ENCODE results near the gene CACNA1F. TPM values are rescaled to one million over a fixed set of nuclear protein-coding genes. Genes with fewer than 3 reads are reported as not detected.

The CACNA1F gene
- total and polyA plus RNA-seq, 10 of the 15 experiments (the other 5 are each of a cell fraction or from before 2014, with no cell fraction given): 0.01 to 0.32 (median 0.05) TPM; not detected in 5

DNA sequence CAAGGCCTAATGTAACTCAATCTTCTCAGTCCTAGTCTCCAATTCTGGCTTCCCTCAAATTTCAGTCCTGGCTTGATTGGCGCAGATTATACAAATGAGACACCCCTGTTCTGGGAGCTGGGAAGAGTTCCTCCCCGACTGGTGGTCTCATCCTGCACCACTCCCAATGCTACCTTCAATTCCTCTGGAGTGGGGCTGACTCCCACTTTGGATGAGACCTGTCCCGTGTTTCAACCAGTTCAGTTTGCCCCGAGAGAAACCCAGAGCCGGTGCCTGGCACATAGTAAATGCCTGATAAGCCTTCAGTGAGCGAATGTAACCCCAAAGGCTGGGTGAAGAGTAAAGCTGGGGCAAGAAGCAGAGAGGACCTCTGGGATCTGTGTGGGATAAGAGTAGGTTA lies 29.1 kb downstream of the CACNA1F start:
- no peaks in the 10 kb centered on the region for H3K4me1 ChIP-seq (ENCODE audit: control insufficient read depth, insufficient read depth, low read length)
- no peaks in the 10 kb centered on the region for H3K9me3 ChIP-seq (replicated peaks; ENCODE audit: control insufficient read depth, insufficient read depth, low read length)
- H3K9ac ChIP-seq (ENCODE audit: control insufficient read depth, insufficient read depth, low read length): no peak overlapping the region
- no peaks in the 10 kb centered on the region for H3K79me2 ChIP-seq (ENCODE audit: control insufficient read depth, insufficient read depth, low read length)
- no peaks in the 10 kb centered on the region for H4K20me1 ChIP-seq (ENCODE audit: control insufficient read depth, insufficient read depth)
- H3K4me2 ChIP-seq (ENCODE audit: control insufficient read depth, insufficient read depth): no peak overlapping the region
- no peaks in the 10 kb centered on the region for H3K27me3 ChIP-seq (replicated peaks in 1 of 2; ENCODE audit: control insufficient read depth in 2 of 2, insufficient read depth in 2 of 2, low read length in 1 of 2)
- CTCF ChIA-PET: interaction anchor here (0.5 kb wide), 1 partner anchor 51 kb away, joined by 4 read pairs; no protein-coding TSS in a partner anchor
- intact Hi-C loops (cut with micrococcal nuclease; ENCODE audit: unreplicated experiment): no loop called here
- H3K4me3 ChIP-seq: no peak overlapping the region
- no TSS peak for BruUV-seq (replicated peaks)
- RAD21 ChIA-PET (ENCODE audit: unreplicated experiment): no interaction called here
- SMC1A ChIA-PET (ENCODE audit: uncharacterized antibody, unreplicated experiment): no interaction called here
- no peak overlapping the region for H3K27ac ChIP-seq (ENCODE audit: control insufficient read depth, insufficient read depth)
- no peak for ATAC-seq
- TF ChIP-seq ZZZ3 (IDR thresholded peaks at IDR 0.05; ENCODE audit: control insufficient read depth, insufficient read length, low read depth) (no peak), NR2C1 (IDR thresholded peaks at IDR 0.05) (no peak), CHD4 (IDR thresholded peaks at IDR 0.05) (no peak), POLR2A (IDR thresholded peaks at IDR 0.05; ENCODE audit: low read depth, low read length) (no peak), MYC (IDR thresholded peaks at IDR 0.05; ENCODE audit: insufficient read depth, insufficient read length, insufficient replicate concordance, low read length, severe bottlenecking) (no peak), ATF7 (IDR thresholded peaks at IDR 0.05; ENCODE audit: low read depth) (no peak), STAT1 (conservative IDR thresholded peaks at IDR 0.05) (no peak), SIN3A (IDR thresholded peaks at IDR 0.05; ENCODE audit: low read depth, low read length) (no peak), STAT3 (IDR thresholded peaks at IDR 0.05; ENCODE audit: low read depth, low read length) (no peak)
- 41% methylated on average over 6 of the region's 6 CpGs for WGBS (ENCODE audit: insufficient coverage, insufficient replicate concordance, low lambda C conversion rate, missing lambda C conversion rate)
- in situ Hi-C loops (cut with MboI): no loop called here
- DNase-seq (ENCODE audit: low read depth, low spot score): no peak
- H2AFZ ChIP-seq (ENCODE audit: control insufficient read depth, low read depth, low read length): no peak overlapping the region
- no peak for FAIRE-seq
- POLR2A ChIA-PET: no interaction called here
- no peaks in the 10 kb centered on the region for H3K36me3 ChIP-seq (ENCODE audit: control insufficient read depth in 2 of 2, insufficient read depth in 2 of 2, low read length in 1 of 2)

- H3K79me2 ChIP-seq (ENCODE audit: control insufficient read depth, insufficient read depth, low read length): no peaks in the 10 kb centered on the region
- H3K27ac ChIP-seq (ENCODE audit: control insufficient read depth, insufficient read depth): no peak overlapping the region
- H4K20me1 ChIP-seq (ENCODE audit: control insufficient read depth, insufficient read depth): no peaks in the 10 kb centered on the region
- H3K9me3 ChIP-seq (replicated peaks; ENCODE audit: control insufficient read depth, insufficient read depth, low read length): no peaks in the 10 kb centered on the region
- H3K9ac ChIP-seq (ENCODE audit: control insufficient read depth, insufficient read depth, low read length): no peak overlapping the region
- no peak overlapping the region for H3K4me3 ChIP-seq
- WGBS (ENCODE audit: insufficient coverage, insufficient replicate concordance, low lambda C conversion rate, missing lambda C conversion rate): 32% methylated on average over 3 of the region's 3 CpGs
- ChIA-PET SMC1A (ENCODE audit: uncharacterized antibody, unreplicated experiment) (no interaction called here), CTCF (no interaction called here), RAD21 (ENCODE audit: unreplicated experiment) (no interaction called here), POLR2A (no interaction called here)
- ATAC-seq (no peak), DNase-seq (ENCODE audit: low read depth, low spot score) (no peak), FAIRE-seq (no peak)
- no peaks in the 10 kb centered on the region for H3K36me3 ChIP-seq (ENCODE audit: control insufficient read depth in 2 of 2, insufficient read depth in 2 of 2, low read length in 1 of 2)
- no TSS peak for BruUV-seq (replicated peaks)
- no peak overlapping the region for H3K4me2 ChIP-seq (ENCODE audit: control insufficient read depth, insufficient read depth)
- in situ Hi-C loops (cut with MboI) (no loop called here), intact Hi-C loops (cut with micrococcal nuclease; ENCODE audit: unreplicated experiment) (no loop called here)
- H3K27me3 ChIP-seq (replicated peaks in 1 of 2; ENCODE audit: control insufficient read depth in 2 of 2, insufficient read depth in 2 of 2, low read length in 1 of 2): no peaks in the 10 kb centered on the region
- H2AFZ ChIP-seq (ENCODE audit: control insufficient read depth, low read depth, low read length): no peak overlapping the region
- no peaks in the 10 kb centered on the region for H3K4me1 ChIP-seq (ENCODE audit: control insufficient read depth, insufficient read depth, low read length)
- TF ChIP-seq EP300 (IDR thresholded peaks at IDR 0.05; ENCODE audit: borderline replicate concordance in 1 of 2, control insufficient read depth in 1 of 2, low read depth in 2 of 2, low read length in 2 of 2): no peak
- no peak for TF ChIP-seq ZBED1 (IDR thresholded peaks at IDR 0.05; ENCODE audit: borderline replicate concordance)
- TF ChIP-seq RAD51 (IDR thresholded peaks at IDR 0.05): no peak
- TF ChIP-seq DPF2 (IDR thresholded peaks at IDR 0.05): no peak
- TF ChIP-seq EGR1 (IDR thresholded peaks at IDR 0.05; ENCODE audit: borderline replicate concordance in 1 of 2, low read depth in 2 of 2, low read length in 2 of 2): no peak
- no peak for TF ChIP-seq NFYB (IDR thresholded peaks at IDR 0.05; ENCODE audit: insufficient read depth, low read depth, low read length)
- TF ChIP-seq SRF (IDR thresholded peaks at IDR 0.05; ENCODE audit: low read depth in 2 of 2, low read length in 2 of 2): no peak
- TF ChIP-seq SREBF1 (IDR thresholded peaks at IDR 0.05; ENCODE audit: low read length): no peak
- no peak for TF ChIP-seq MTA2 (IDR thresholded peaks at IDR 0.05; ENCODE audit: low read depth)
Measured at GRCh38 chrX:49203536-49203935, 29.6 kb downstream of the CACNA1F start.

Measured in GM12878 (cell line).